Mesothelial cell of epicardium (in vitro differentiated cells): ENCODE results near the gene SEC61B. TPM values are rescaled to one million over a fixed set of nuclear protein-coding genes. Genes with fewer than 3 reads are reported as not detected.

ENCODE experiments used
- DNase-seq, 2 experiments: peaks; one replicate each; pipeline ENCODE4 v3.0.0; 2021; ENCODE audit warnings: low spot score in 2 of 2; ENCODE audit not compliant: unreplicated experiment in 2 of 2
- H3K27ac Mint-ChIP-seq: 2 replicates; pipeline ENCODE4 v1.8.0; 2021; ENCODE audit warnings: mixed read lengths
- H3K27me3 Mint-ChIP-seq: 2 replicates; pipeline ENCODE4 v1.8.0; 2021; ENCODE audit warnings: low read depth, mixed read lengths
- H3K36me3 Mint-ChIP-seq: 2 replicates; pipeline ENCODE4 v1.8.0; 2021; ENCODE audit warnings: mixed read lengths
- H3K4me1 Mint-ChIP-seq: 2 replicates; pipeline ENCODE4 v1.8.0; 2021; ENCODE audit warnings: mixed read lengths
- H3K4me3 Mint-ChIP-seq: 2 replicates; pipeline ENCODE4 v1.8.0; 2021; ENCODE audit warnings: mild to moderate bottlenecking, moderate library complexity, mixed read lengths
- H3K9me3 Mint-ChIP-seq: 2 replicates; pipeline ENCODE4 v1.8.0; 2021; ENCODE audit warnings: mixed read lengths
- total RNA-seq: library from RNA; stranded (reverse); gene quantifications from 3 replicates; pipeline ENCODE4 v1.2.1, GENCODE V29; 2021
- TF ChIP-seq, protein P1 (sequence below): fragments of 200-600 bp; sonication (generic); IDR thresholded peaks from one replicate; pipeline ENCODE4 v1.5.0; 2021; ENCODE audit warnings: antibody characterized with exemption; ENCODE audit not compliant: unreplicated experiment

The SEC61B gene
- total RNA-seq, 1 donor from 2014 or later: 132 TPM

DNA sequence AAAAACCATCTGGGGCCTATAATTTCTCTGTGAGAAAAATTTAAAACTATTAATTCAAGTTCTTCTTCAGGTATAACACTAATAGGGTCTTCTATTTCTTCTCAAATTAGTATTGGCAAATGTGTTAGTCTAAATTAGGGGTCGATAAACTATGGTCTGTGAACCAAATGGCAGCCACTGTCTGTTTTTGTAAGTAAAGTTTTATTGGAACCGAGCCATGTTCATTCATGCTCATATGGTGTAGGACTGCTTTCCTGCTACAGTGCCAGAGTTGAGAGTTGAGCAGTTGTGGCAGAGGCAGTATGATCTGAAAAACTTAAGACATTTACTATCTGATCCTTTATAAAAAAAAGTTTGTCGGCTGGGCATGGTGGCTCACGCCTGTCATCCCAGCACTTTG lies 29.1 kb downstream of the SEC61B start:
- no peaks in the 10 kb centered on the region for H3K27me3 Mint-ChIP-seq
- no peak overlapping the region for H3K4me3 Mint-ChIP-seq
- peaks cover 3% of the 10 kb centered on the region for H3K9me3 Mint-ChIP-seq
- DNase-seq: no peak
- no peaks in the 10 kb centered on the region for H3K4me1 Mint-ChIP-seq
- H3K27ac Mint-ChIP-seq: no peak overlapping the region
- H3K36me3 Mint-ChIP-seq: no peaks in the 10 kb centered on the region
- TF ChIP-seq, protein P1, sequence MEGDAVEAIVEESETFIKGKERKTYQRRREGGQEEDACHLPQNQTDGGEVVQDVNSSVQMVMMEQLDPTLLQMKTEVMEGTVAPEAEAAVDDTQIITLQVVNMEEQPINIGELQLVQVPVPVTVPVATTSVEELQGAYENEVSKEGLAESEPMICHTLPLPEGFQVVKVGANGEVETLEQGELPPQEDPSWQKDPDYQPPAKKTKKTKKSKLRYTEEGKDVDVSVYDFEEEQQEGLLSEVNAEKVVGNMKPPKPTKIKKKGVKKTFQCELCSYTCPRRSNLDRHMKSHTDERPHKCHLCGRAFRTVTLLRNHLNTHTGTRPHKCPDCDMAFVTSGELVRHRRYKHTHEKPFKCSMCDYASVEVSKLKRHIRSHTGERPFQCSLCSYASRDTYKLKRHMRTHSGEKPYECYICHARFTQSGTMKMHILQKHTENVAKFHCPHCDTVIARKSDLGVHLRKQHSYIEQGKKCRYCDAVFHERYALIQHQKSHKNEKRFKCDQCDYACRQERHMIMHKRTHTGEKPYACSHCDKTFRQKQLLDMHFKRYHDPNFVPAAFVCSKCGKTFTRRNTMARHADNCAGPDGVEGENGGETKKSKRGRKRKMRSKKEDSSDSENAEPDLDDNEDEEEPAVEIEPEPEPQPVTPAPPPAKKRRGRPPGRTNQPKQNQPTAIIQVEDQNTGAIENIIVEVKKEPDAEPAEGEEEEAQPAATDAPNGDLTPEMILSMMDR: no peak

GRCh38 chr9:99253134-99253533 lies 31.1 kb downstream of the SEC61B start:
- Mint-ChIP-seq H3K9me3 (no peaks in the 10 kb centered on the region), H3K36me3 (no peaks in the 10 kb centered on the region), H3K4me3 (no peak overlapping the region), H3K4me1 (no peaks in the 10 kb centered on the region), H3K27me3 (no peaks in the 10 kb centered on the region), H3K27ac (no peak overlapping the region)
- no peak for DNase-seq
- TF ChIP-seq, protein P1: no peak

DNA sequence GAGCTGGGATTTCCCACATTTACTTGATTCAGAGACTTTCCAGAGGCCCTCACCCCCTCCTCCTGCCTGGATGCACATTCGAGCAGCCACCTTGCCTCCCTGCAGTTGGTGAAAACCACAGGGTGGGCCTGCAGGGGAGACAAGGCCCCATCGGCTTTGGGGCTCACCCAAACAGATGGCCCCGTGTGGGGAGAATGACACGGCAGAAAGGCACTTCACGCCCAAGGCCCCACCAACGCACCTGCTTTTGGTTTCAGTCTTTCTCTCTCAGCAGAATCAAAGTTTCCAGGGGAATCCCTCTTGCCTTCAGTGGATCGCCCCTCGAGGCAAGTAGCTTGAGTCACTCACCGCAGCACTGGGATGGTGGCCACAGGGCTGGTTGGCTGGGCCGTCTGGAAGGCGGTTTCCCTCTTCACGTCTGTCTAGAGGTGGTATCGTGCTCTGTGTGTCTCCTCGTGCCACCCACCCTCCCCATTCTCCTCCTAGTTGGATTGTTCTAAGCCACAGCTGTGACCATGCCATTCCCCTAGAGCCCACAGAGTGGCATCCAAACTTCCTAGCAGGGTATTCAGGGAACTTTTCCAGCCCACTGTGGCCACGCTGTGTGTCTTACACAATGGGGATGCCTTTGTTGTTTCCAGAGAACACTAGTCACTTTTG lies 31.8 kb downstream of the SEC61B start:
- Mint-ChIP-seq H3K4me1 (no peaks in the 10 kb centered on the region), H3K36me3 (no peaks in the 10 kb centered on the region), H3K9me3 (no peaks in the 10 kb centered on the region), H3K27me3 (no peaks in the 10 kb centered on the region), H3K27ac (no peak overlapping the region), H3K4me3 (no peak overlapping the region)
- DNase-seq: no peak
- TF ChIP-seq, protein P1: no peak

GRCh38 chr9:99255651-99256050 lies 33.6 kb downstream of the SEC61B start:
- no peaks in the 10 kb centered on the region for H3K27me3 Mint-ChIP-seq
- H3K27ac Mint-ChIP-seq: no peak overlapping the region
- TF ChIP-seq, protein P1: no peak
- peaks cover 9% of the 10 kb centered on the region for H3K4me1 Mint-ChIP-seq
- no peaks in the 10 kb centered on the region for H3K9me3 Mint-ChIP-seq
- no peak for DNase-seq
- H3K36me3 Mint-ChIP-seq: no peaks in the 10 kb centered on the region
- no peak overlapping the region for H3K4me3 Mint-ChIP-seq

DNA sequence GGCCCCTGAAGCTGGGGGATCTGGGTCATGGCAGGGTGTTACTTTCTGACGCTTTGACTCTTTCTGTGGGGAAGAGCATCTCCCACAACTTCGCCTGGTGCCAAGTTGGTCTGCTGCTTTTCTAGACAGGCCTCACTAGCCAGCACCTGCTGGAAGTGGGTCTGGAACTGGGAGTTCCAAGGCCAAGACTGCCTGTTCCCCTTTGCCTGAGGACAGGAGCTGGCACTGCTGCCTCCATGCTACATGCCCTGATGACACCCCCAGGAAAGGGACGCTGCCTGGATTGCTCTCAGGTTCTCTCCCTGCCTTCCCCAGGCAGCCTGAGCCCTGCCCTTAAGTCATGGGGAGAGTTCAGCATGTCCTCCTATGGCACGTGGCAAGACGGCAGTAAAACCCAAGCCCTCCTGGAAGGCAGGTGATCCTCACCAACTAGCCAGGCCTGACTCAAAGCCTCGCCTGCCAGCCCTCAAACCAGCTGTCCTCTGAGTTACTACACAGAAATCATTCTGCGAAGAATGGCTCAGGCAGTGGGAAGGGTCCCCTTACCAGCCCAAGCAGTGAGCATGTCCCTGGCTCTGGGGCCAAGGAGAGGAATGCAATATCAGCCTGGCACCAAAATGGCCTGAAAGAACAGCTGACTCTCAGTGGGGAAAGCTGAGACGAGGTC lies 35.8 kb downstream of the SEC61B start:
- Mint-ChIP-seq H3K27me3 (no peaks in the 10 kb centered on the region), H3K27ac (no peak overlapping the region), H3K36me3 (no peaks in the 10 kb centered on the region), H3K4me3 (no peak overlapping the region), H3K4me1 (peaks cover 9% of the 10 kb centered on the region), H3K9me3 (no peaks in the 10 kb centered on the region)
- TF ChIP-seq, protein P1: no peak
- no peak for DNase-seq
